GM12878 (cell line): Measurements from ENCODE around the gene DLX3.

Experiments used
- ATF2 ChIP-seq: IDR thresholded peaks from 2 replicates; pipeline ENCODE4 v1.6.1; 2012; ENCODE audit warnings: low read length, inconsistent platforms
- ATF3 ChIP-seq: IDR thresholded peaks from 2 replicates; pipeline ENCODE4 v1.6.1; 2011; ENCODE audit warnings: low read depth, mild to moderate bottlenecking, low read length, moderate library complexity, borderline replicate concordance; ENCODE audit errors: extremely low read depth
- BMI1 ChIP-seq: fragments of 450-650 bp; IDR thresholded peaks from 2 replicates; pipeline ENCODE4 v1.6.1; 2016; ENCODE audit warnings: mild to moderate bottlenecking, moderate library complexity, borderline replicate concordance
- CHD4 ChIP-seq: fragments of 200-600 bp; sonication (generic); IDR thresholded peaks from 2 replicates; pipeline ENCODE4 v1.6.1; 2016; ENCODE audit warnings: mild to moderate bottlenecking
- E4F1 ChIP-seq: fragments of 450-650 bp; IDR thresholded peaks from 2 replicates; pipeline ENCODE4 v1.6.1; 2018; ENCODE audit warnings: borderline replicate concordance, mild to moderate bottlenecking; ENCODE audit not compliant: partially characterized antibody
- EZH2 ChIP-seq: IDR thresholded peaks from 2 replicates; pipeline ENCODE4 v1.6.1; 2012; ENCODE audit warnings: low read depth, mild to moderate bottlenecking, control low read depth, inconsistent platforms, low read length, borderline replicate concordance; ENCODE audit not compliant: control insufficient read depth
- HDGF ChIP-seq: fragments of 450-650 bp; IDR thresholded peaks from 2 replicates; pipeline ENCODE4 v1.6.1; 2016; ENCODE audit warnings: antibody characterized with exemption
- JUND ChIP-seq: IDR thresholded peaks from 2 replicates; pipeline ENCODE4 v1.6.1; 2012; ENCODE audit warnings: low read depth, mild to moderate bottlenecking, low read length, improper control_type of control experiment, moderate library complexity
- KDM1A ChIP-seq: fragments of 200-600 bp; sonication (generic); IDR thresholded peaks from 2 replicates; pipeline ENCODE4 v1.6.1; 2016; ENCODE audit warnings: borderline replicate concordance
- KLF5 ChIP-seq: fragments of 450-650 bp; IDR thresholded peaks from 2 replicates; pipeline ENCODE4 v1.6.1; 2014; ENCODE audit warnings: mild to moderate bottlenecking; ENCODE audit not compliant: partially characterized antibody
- POLR2A ChIP-seq: IDR thresholded peaks from 2 replicates; pipeline ENCODE4 v1.6.1; 2011; ENCODE audit warnings: low read depth, mild to moderate bottlenecking, low read length
- RAD21 ChIP-seq: IDR thresholded peaks from 2 replicates; pipeline ENCODE4 v1.6.1; 2011; ENCODE audit warnings: mild to moderate bottlenecking, low read depth, low read length, moderate library complexity; ENCODE audit not compliant: insufficient read depth
- SIN3A ChIP-seq: IDR thresholded peaks from 2 replicates; pipeline ENCODE4 v1.6.1; 2012; ENCODE audit warnings: low read depth, low read length, improper control_type of control experiment
- SKIL ChIP-seq: fragments of 450-650 bp; IDR thresholded peaks from 2 replicates; pipeline ENCODE4 v1.6.1; 2017; ENCODE audit warnings: mild to moderate bottlenecking, low read depth, inconsistent platforms; ENCODE audit not compliant: poor library complexity, severe bottlenecking

- TF ChIP-seq CHD4 (no peak), ATF2 (no peak), JUND (no peak), EZH2 (no peak), KDM1A (no peak), BMI1 (no peak), SKIL (no peak), POLR2A (no peak), KLF5 (no peak), ATF3 (no peak), HDGF (no peak), E4F1 (no peak), RAD21 (no peak), SIN3A (no peak)
These were observed 48.5 kb upstream of the DLX3 start for GRCh38 chr17:50043290-50044148.
